IMR-90 (cell line): Measurements from ENCODE around the gene KRT32. TPM values are rescaled to one million over a fixed set of nuclear protein-coding genes. Genes with fewer than 3 reads are reported as not detected.
"Not testable (repeated sequence)": the region's sequence is repeated elsewhere in the genome, so short reads cannot be mapped to it uniquely, and the experiment has no call there.

Experiments
- ATAC-seq: fragments of 200-7000 bp; cut with Tn5 transposase; 2 replicates; pipeline ENCODE4 v1.9.1; 2020; ENCODE audit warnings: low read depth, mild to moderate bottlenecking, moderate library complexity
- BruUV-seq: library from RNA; stranded (reverse); fragments of 400-500 nt; replicated peaks from 2 replicates; lab custom pipeline; 2021; lab: Mats Ljungman, UMichigan
- CTCF ChIA-PET: fragments of 300-600 bp; formaldehyde crosslinking; extraction: SDS; loops from one replicate; lab custom pipeline; 2021; ENCODE audit warnings: antibody characterized with exemption; lab: Yijun Ruan, JAX
- POLR2A ChIA-PET: fragments of 300-600 bp; sonication (Branson Sonifier 250); formaldehyde crosslinking; loops from one replicate; lab custom pipeline; 2022; ENCODE audit warnings: antibody characterized with exemption; ENCODE audit not compliant: unreplicated experiment; lab: Charles Lee
- DNase-seq: peaks from one replicate; pipeline ENCODE4 v3.0.0; 2013
- H2AFZ ChIP-seq: replicated peaks from 2 replicates; pipeline ENCODE3; 2013; ENCODE audit warnings: low read length, mild to moderate bottlenecking; ENCODE audit not compliant: poor library complexity
- H2AK5ac ChIP-seq: 2 replicates; pipeline ENCODE4 v1.6.1; 2013; ENCODE audit warnings: low read depth, low read length, inconsistent platforms
- H2AK9ac ChIP-seq: replicated peaks from 2 replicates; pipeline ENCODE3; 2013; ENCODE audit warnings: mild to moderate bottlenecking, low read depth, low read length, moderate library complexity; ENCODE audit not compliant: poor library complexity
- H2BK120ac ChIP-seq: 2 replicates; pipeline ENCODE4 v1.6.1; 2013; ENCODE audit warnings: low read depth, low read length, inconsistent platforms
- H2BK15ac ChIP-seq: 3 replicates; pipeline ENCODE4 v1.6.1; 2013; ENCODE audit warnings: low read depth, low read length, inconsistent platforms
- H2BK20ac ChIP-seq: 2 replicates; pipeline ENCODE4 v1.6.1; 2013; ENCODE audit warnings: low read depth, mild to moderate bottlenecking, inconsistent platforms, low read length, moderate library complexity
- H2BK5ac ChIP-seq: 2 replicates; pipeline ENCODE4 v1.6.1; 2013; ENCODE audit warnings: mild to moderate bottlenecking, low read depth, low read length, inconsistent platforms; ENCODE audit not compliant: poor library complexity, severe bottlenecking
- H3K14ac ChIP-seq: replicated peaks from 2 replicates; pipeline ENCODE4 v1.6.1; 2013; ENCODE audit warnings: low read depth, low read length, inconsistent platforms
- H3K18ac ChIP-seq: 2 replicates; pipeline ENCODE4 v1.6.1; 2013; ENCODE audit warnings: low read depth, low read length, control low read depth
- H3K23ac ChIP-seq: 2 replicates; pipeline ENCODE4 v1.6.1; 2013; ENCODE audit warnings: low read depth, low read length, inconsistent platforms
- H3K27ac ChIP-seq: 2 replicates; pipeline ENCODE4 v1.5.1; 2013; ENCODE audit warnings: mild to moderate bottlenecking, control low read depth, low read length; ENCODE audit not compliant: insufficient read depth
- H3K27me3 ChIP-seq: 2 replicates; pipeline ENCODE4 v1.6.1; 2013; ENCODE audit warnings: low read length; ENCODE audit not compliant: control insufficient read depth, insufficient read depth
- H3K36me3 ChIP-seq: 2 replicates; pipeline ENCODE4 v1.6.1; 2013; ENCODE audit warnings: low read length, mixed read lengths; ENCODE audit not compliant: control insufficient read depth, insufficient read depth
- H3K4ac ChIP-seq: 2 replicates; pipeline ENCODE4 v1.6.1; 2013; ENCODE audit warnings: low read depth, low read length, inconsistent platforms
- H3K4me1 ChIP-seq: 2 replicates; pipeline ENCODE4 v1.6.1; 2013; ENCODE audit warnings: low read length, mixed read lengths; ENCODE audit not compliant: control insufficient read depth, insufficient read depth
- H3K4me2 ChIP-seq: 2 replicates; pipeline ENCODE4 v1.6.1; 2013; ENCODE audit warnings: low read depth, mild to moderate bottlenecking, control low read depth, low read length, moderate library complexity
- H3K4me3 ChIP-seq: 2 replicates; pipeline ENCODE4 v1.5.1; 2013; ENCODE audit warnings: low read depth, mild to moderate bottlenecking, control low read depth, low read length, moderate library complexity; ENCODE audit not compliant: insufficient read depth
- H3K56ac ChIP-seq: 2 replicates; pipeline ENCODE4 v1.6.1; 2013; ENCODE audit warnings: low read length, inconsistent platforms; ENCODE audit not compliant: insufficient read depth; ENCODE audit errors: extremely low read depth
- H3K79me1 ChIP-seq, 2 experiments: 2 replicates each; pipeline ENCODE4 v1.6.1; 2013; ENCODE audit warnings: low read length in 2 of 2, inconsistent platforms in 1 of 2, low read depth in 1 of 2
- H3K9ac ChIP-seq: 2 replicates; pipeline ENCODE4 v1.6.1; 2013; ENCODE audit warnings: low read depth, low read length, control low read depth
- H3K9me1 ChIP-seq: 2 replicates; pipeline ENCODE4 v1.6.1; 2013; ENCODE audit warnings: low read length, inconsistent platforms; ENCODE audit not compliant: insufficient read depth
- H3K9me3 ChIP-seq: 2 replicates; pipeline ENCODE4 v1.6.1; 2013; ENCODE audit warnings: low read length; ENCODE audit not compliant: control insufficient read depth, insufficient read depth
- H4K20me1 ChIP-seq: 2 replicates; pipeline ENCODE4 v1.6.1; 2013; ENCODE audit warnings: low read length, inconsistent platforms; ENCODE audit not compliant: insufficient read depth
- H4K5ac ChIP-seq: 2 replicates; pipeline ENCODE4 v1.6.1; 2013; ENCODE audit warnings: mild to moderate bottlenecking, low read depth, low read length, control low read depth
- H4K8ac ChIP-seq, 2 experiments: 2 replicates each; pipeline ENCODE4 v1.6.1; 2013; ENCODE audit warnings: low read depth in 2 of 2, low read length in 2 of 2, control low read depth in 1 of 2, inconsistent platforms in 1 of 2
- H4K91ac ChIP-seq: 2 replicates; pipeline ENCODE4 v1.6.1; 2013; ENCODE audit warnings: low read depth, low read length, inconsistent platforms; ENCODE audit not compliant: insufficient read depth
- WGBS, 2 experiments: methylation state at CpG; one replicate each; pipeline versions ENCODE4 v1.1.5 to v1.1.7; 2013; ENCODE audit warnings: missing lambda C conversion rate in 2 of 2; ENCODE audit not compliant: insufficient read length in 1 of 2; ENCODE audit errors: extremely low coverage in 2 of 2; 5-methylcytosine and 5-hydroxymethylcytosine counted together
- dilution Hi-C: fragments of 300-500 bp; cut with HindIII; formaldehyde crosslinking; loops from one replicate; pipeline ENCODE4 v1.14.3; 2018; ENCODE audit warnings: low sequenced_read_pairs; ENCODE audit not compliant: unreplicated experiment
- in situ Hi-C: fragments of 300-500 bp; cut with MboI; formaldehyde crosslinking; loops from 3 replicates; pipeline ENCODE4 v1.14.3; 2019; ENCODE audit warnings: low sequenced_read_pairs, inconsistent platforms, mixed read lengths
- intact Hi-C: fragments of 100-400 bp; cut with micrococcal nuclease; formaldehyde crosslinking; loops from 2 replicates; pipeline ENCODE4 v1.10.0; 2022
- polyA plus RNA-seq, 3 experiments: library from polyadenylated mRNA; depleted of rRNA; stranded (reverse); fragments of >200 nt; gene quantifications; 2 replicates each; pipeline ENCODE4 v1.2.3, GENCODE V29; 2012; ENCODE audit warnings: low replicate concordance in 1 of 3
- total RNA-seq: library from RNA; depleted of rRNA; stranded (reverse); fragments of >200 nt; gene quantifications from 2 replicates; pipeline ENCODE4 v1.2.3, GENCODE V29; 2012

KRT32 gene
- total and polyA plus RNA-seq, 2 of the 4 experiments (the other 2 are of a cell fraction), result 0.09 TPM; not detected in 1

- BruUV-seq, ATAC-seq: not testable (repeated sequence)
- WGBS, 2 experiments, result 100% methylated on average over 5 of the region's 11 CpGs; no CpG with 5 or more reads in 1 of the 2 experiments
Measured at GRCh38 chr17:41422586-41422985, 44.6 kb downstream of the KRT32 start.

More at GRCh38 chr17:41422586-41422985, 44.6 kb downstream of the KRT32 start:
- H3K9ac ChIP-seq, H3K9me3 ChIP-seq, H4K8ac ChIP-seq, POLR2A ChIA-PET, H2BK20ac ChIP-seq, H2AK5ac ChIP-seq, CTCF ChIA-PET, DNase-seq, H4K20me1 ChIP-seq, intact Hi-C loops, H2BK120ac ChIP-seq, H3K14ac ChIP-seq, H2BK15ac ChIP-seq, H4K5ac ChIP-seq, H3K27ac ChIP-seq, H3K36me3 ChIP-seq, H3K4me3 ChIP-seq, H3K56ac ChIP-seq, in situ Hi-C loops, dilution Hi-C loops, H3K23ac ChIP-seq, H2BK5ac ChIP-seq, H2AFZ ChIP-seq, H3K18ac ChIP-seq, H3K27me3 ChIP-seq, H3K4me2 ChIP-seq, H3K4ac ChIP-seq, H2AK9ac ChIP-seq, H4K91ac ChIP-seq, H3K79me1 ChIP-seq: not testable (repeated sequence)
- peaks cover 13% of the 10 kb centered on the region for H3K9me1 ChIP-seq
- H3K4me1 ChIP-seq, result peaks cover 18% of the 10 kb centered on the region
